Body of pancreas (tissue), 4 donors: ENCODE results near the gene TM4SF20. TPM values are rescaled to one million over a fixed set of nuclear protein-coding genes. Genes with fewer than 3 reads are reported as not detected.

Experiments used
- ATAC-seq: fragments of 150-250 bp; one replicate; pipeline ENCODE4 v1.9.1; 2016
- DNase-seq, 4 donors: peaks; one replicate each; pipeline ENCODE4 v3.0.0-alpha.2; 2019
- H3K27ac ChIP-seq, 4 donors: fragments of 200-600 bp; sonication (generic); 1 replicate in 3 of 4; 2 replicates in 1 of 4; pipeline versions ENCODE4 v1.5.1 to v1.6.1; 2016 to 2019; ENCODE audit warnings: mild to moderate bottlenecking in 1 of 4, mixed read lengths in 1 of 4, moderate library complexity in 1 of 4
- H3K27me3 ChIP-seq, 2 donors: fragments of 200-600 bp; sonication (generic); one replicate each; pipeline ENCODE4 v1.6.0; 2016; ENCODE audit warnings: mild to moderate bottlenecking in 1 of 2
- H3K36me3 ChIP-seq, 2 donors: fragments of 200-600 bp; sonication (generic); replicated peaks in 1 of 2; 2 replicates each; pipeline ENCODE4 v1.5.1; 2016; ENCODE audit warnings: low read depth in 2 of 2; ENCODE audit not compliant: insufficient read depth in 1 of 2
- H3K4me1 ChIP-seq: fragments of 200-600 bp; sonication (generic); one replicate; pipeline ENCODE4 v1.6.0; 2016
- H3K4me3 ChIP-seq, 2 donors: fragments of 200-600 bp; sonication (generic); 1 replicate in 1 of 2; 2 replicates in 1 of 2; pipeline ENCODE4 v1.5.1; 2016 to 2019
- H3K9me3 ChIP-seq, 3 donors: fragments of 200-600 bp; sonication (generic); 1 replicate in 2 of 3; 2 replicates in 1 of 3; pipeline ENCODE4 v1.5.1; 2016
- CTCF ChIP-seq, 7 experiments: fragments of 450-650 bp in 4 of 7; fragments of 200-600 bp in 3 of 7; sonication (generic) in 3 of 7; IDR thresholded peaks; one replicate each; pipeline ENCODE4 v1.5.1; 2016 to 2019; ENCODE audit warnings: antibody characterized with exemption in 7 of 7
- POLR2A ChIP-seq, 3 donors: fragments of 450-650 bp; IDR thresholded peaks; one replicate each; pipeline ENCODE4 v1.6.1; 2016; ENCODE audit warnings: antibody characterized with exemption in 3 of 3, mild to moderate bottlenecking in 2 of 3
- WGBS, 2 donors: methylation state at CpG; one replicate each; pipeline ENCODE4 v1.1.5; 2017; 5-methylcytosine and 5-hydroxymethylcytosine counted together
- intact Hi-C: fragments of 100-400 bp; cut with DNase I; formaldehyde crosslinking; loops from one replicate; pipeline ENCODE4 v1.15.1; 2023
- total RNA-seq, 2 donors: library from RNA; depleted of rRNA; stranded (reverse); fragments of >200 nt; gene quantifications; one replicate each; pipeline ENCODE4 v1.1.0, GENCODE V29; 2016

Gene TM4SF20
- total RNA-seq, 2 donors from 2014 or later: not detected

GRCh38 chr2:227337442-227337841 is 41.7 kb downstream of the TM4SF20 start:
- no peak for TF ChIP-seq POLR2A (IDR thresholded peaks at IDR 0.05)
- no peaks in the 10 kb centered on the region for H3K9me3 ChIP-seq
- H3K4me3 ChIP-seq: no peak overlapping the region
- ATAC-seq (no peak), DNase-seq (no peak)
- intact Hi-C loops: no loop called here
- WGBS, 2 donors: 96 to 97% methylated on average over 2 of the region's 2 CpGs
- H3K36me3 ChIP-seq: peaks cover 2 to 5% of the 10 kb centered on the region in 2 donors
- H3K4me1 ChIP-seq: peaks cover 12% of the 10 kb centered on the region
- H3K27me3 ChIP-seq: no peaks in the 10 kb centered on the region
- H3K27ac ChIP-seq: no peak overlapping the region

- Histone ChIP-seq H3K27me3 (no peaks in the 10 kb centered on the region), H3K4me3 (no peak overlapping the region), H3K36me3 (peaks cover 2 to 5% of the 10 kb centered on the region in 2 donors), H3K27ac (no peak overlapping the region), H3K4me1 (peaks cover 12% of the 10 kb centered on the region), H3K9me3 (no peaks in the 10 kb centered on the region)
- intact Hi-C loops: no loop called here
- no peak for ATAC-seq
- 79 to 85% methylated on average over 1 of the region's 1 CpG for WGBS, 2 donors
- no peak for DNase-seq
- TF ChIP-seq POLR2A (IDR thresholded peaks at IDR 0.05) (no peak), CTCF (IDR thresholded peaks at IDR 0.05) (no peak)
Measured at GRCh38 chr2:227335713-227336112, 43.4 kb downstream of the TM4SF20 start.

GRCh38 chr2:227326783-227327182 is 52.3 kb downstream of the TM4SF20 start:
- intact Hi-C loops: no loop called here
- H3K9me3 ChIP-seq: no peaks in the 10 kb centered on the region
- TF ChIP-seq POLR2A (IDR thresholded peaks at IDR 0.05): no peak
- TF ChIP-seq CTCF (IDR thresholded peaks at IDR 0.05): no peak
- no peak overlapping the region for H3K4me3 ChIP-seq
- peaks cover 17% of the 10 kb centered on the region for H3K4me1 ChIP-seq
- no peak for DNase-seq
- no peaks in the 10 kb centered on the region for H3K27me3 ChIP-seq
- no peak for ATAC-seq
- no peak overlapping the region for H3K27ac ChIP-seq
- H3K36me3 ChIP-seq: peaks cover 0 to 4% of the 10 kb centered on the region in 2 donors
- 90 to 93% methylated on average over 6 of the region's 6 CpGs for WGBS, 2 donors

GRCh38 chr2:227325839-227326195 is 53.3 kb downstream of the TM4SF20 start:
- 0% methylated on average over 9 to 13 of the region's 13 CpGs for WGBS, 2 donors
- DNase-seq: peak; percentile 33 to 46 (median 40)
- intact Hi-C loops: no loop called here

More at GRCh38 chr2:227325839-227326195, 53.3 kb downstream of the TM4SF20 start:
- Histone ChIP-seq H3K4me1 (peaks cover 17% of the 10 kb centered on the region), H3K4me3 (peak overlapping the region; percentile 93 to 99), H3K9me3 (no peaks in the 10 kb centered on the region), H3K36me3 (peaks cover 0 to 4% of the 10 kb centered on the region in 2 donors), H3K27me3 (no peaks in the 10 kb centered on the region), H3K27ac (peak overlapping the region in 3 of 4 donors; percentile 93 to 97 (median 93))
- TF ChIP-seq POLR2A (IDR thresholded peaks at IDR 0.05) (no peak), CTCF (IDR thresholded peaks at IDR 0.05) (no peak)
- ATAC-seq: peak; percentile 10
